ENCODE results near the gene LRRC4. TPM values are rescaled to one million over a fixed set of nuclear protein-coding genes. Genes with fewer than 3 reads are reported as not detected.

LRRC4 gene
- polyA plus RNA-seq, 1 of the 3 experiments (the other 2 are of a cell fraction) = 0.44 TPM

DNA sequence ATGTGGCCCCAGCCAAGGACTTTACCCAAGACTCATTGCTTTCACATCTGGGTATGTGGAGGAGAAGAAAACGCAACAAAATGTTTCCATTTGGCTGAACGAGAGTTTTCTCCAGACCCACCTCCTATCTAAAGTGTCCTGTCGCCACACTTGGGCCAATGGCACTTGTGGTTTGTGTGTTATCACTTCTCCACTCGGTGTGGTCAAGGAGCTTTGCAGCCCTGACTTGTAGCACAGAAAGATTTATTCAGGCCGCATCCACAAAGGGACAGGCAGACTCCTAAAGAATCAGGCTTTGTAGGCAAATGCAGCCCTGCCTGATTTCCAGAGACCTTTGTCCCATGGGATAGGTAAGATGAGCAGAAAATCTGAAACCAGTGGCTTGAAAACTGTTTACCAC, 12.8 kb upstream of the LRRC4 start:
- Histone ChIP-seq H3K4me1 (ENCODE audit: control insufficient read depth in 1 of 2, insufficient read depth in 2 of 2, low read depth in 1 of 2, low read length in 1 of 2) (peaks cover 9 to 11% of the 10 kb centered on the region in 2 experiments; a peak in 1 of 4 replicates), H2AFZ (ENCODE audit: low read depth) (no peak overlapping the region), H3K9me2 (no peaks in the 10 kb centered on the region), H3K79me2 (ENCODE audit: insufficient read depth) (peaks cover 5% of the 10 kb centered on the region; the same call in 1 of the 2 replicates), H4K20me1 (ENCODE audit: insufficient read depth) (peaks cover 38% of the 10 kb centered on the region), H3K4me3 (ENCODE audit: low read depth in 2 of 2, low read length in 1 of 2) (no peak overlapping the region), H3K27ac (ENCODE audit: low read depth in 2 of 2, low read length in 1 of 2) (no peak overlapping the region), H3K9ac (no peak overlapping the region), H3K36me3 (replicated peaks in 1 of 2; ENCODE audit: control insufficient read depth in 1 of 2, insufficient read depth in 2 of 2, low read length in 1 of 2) (peaks cover 8 to 10% of the 10 kb centered on the region in 2 experiments), H3K27me3 (ENCODE audit: insufficient read depth) (no peaks in the 10 kb centered on the region), H3F3A (replicated peaks; ENCODE audit: insufficient read depth) (peaks cover 3% of the 10 kb centered on the region), H3K4me2 (no peak overlapping the region), H3K9me3 (no peaks in the 10 kb centered on the region)
- POLR2A ChIA-PET = no interaction called here
- CTCF ChIA-PET = interaction anchor here (1.0 to 3.7 kb wide), 6 partner anchors 9 to 336 kb away, joined by 3 to 43 read pairs (median 4); no protein-coding TSS in a partner anchor
- 92% methylated on average over 5 of the region's 5 CpGs for WGBS (ENCODE audit: low lambda C conversion rate)
- TF ChIP-seq GATA2 (CRISPR knock-in tag; IDR thresholded peaks at IDR 0.05) (no peak), FOXM1 (IDR thresholded peaks at IDR 0.05; ENCODE audit: low read depth) (no peak), JUND (IDR thresholded peaks at IDR 0.05) (no peak)
- TF ChIP-seq, protein P1, sequence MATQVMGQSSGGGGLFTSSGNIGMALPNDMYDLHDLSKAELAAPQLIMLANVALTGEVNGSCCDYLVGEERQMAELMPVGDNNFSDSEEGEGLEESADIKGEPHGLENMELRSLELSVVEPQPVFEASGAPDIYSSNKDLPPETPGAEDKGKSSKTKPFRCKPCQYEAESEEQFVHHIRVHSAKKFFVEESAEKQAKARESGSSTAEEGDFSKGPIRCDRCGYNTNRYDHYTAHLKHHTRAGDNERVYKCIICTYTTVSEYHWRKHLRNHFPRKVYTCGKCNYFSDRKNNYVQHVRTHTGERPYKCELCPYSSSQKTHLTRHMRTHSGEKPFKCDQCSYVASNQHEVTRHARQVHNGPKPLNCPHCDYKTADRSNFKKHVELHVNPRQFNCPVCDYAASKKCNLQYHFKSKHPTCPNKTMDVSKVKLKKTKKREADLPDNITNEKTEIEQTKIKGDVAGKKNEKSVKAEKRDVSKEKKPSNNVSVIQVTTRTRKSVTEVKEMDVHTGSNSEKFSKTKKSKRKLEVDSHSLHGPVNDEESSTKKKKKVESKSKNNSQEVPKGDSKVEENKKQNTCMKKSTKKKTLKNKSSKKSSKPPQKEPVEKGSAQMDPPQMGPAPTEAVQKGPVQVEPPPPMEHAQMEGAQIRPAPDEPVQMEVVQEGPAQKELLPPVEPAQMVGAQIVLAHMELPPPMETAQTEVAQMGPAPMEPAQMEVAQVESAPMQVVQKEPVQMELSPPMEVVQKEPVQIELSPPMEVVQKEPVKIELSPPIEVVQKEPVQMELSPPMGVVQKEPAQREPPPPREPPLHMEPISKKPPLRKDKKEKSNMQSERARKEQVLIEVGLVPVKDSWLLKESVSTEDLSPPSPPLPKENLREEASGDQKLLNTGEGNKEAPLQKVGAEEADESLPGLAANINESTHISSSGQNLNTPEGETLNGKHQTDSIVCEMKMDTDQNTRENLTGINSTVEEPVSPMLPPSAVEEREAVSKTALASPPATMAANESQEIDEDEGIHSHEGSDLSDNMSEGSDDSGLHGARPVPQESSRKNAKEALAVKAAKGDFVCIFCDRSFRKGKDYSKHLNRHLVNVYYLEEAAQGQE (IDR thresholded peaks at IDR 0.05; ENCODE audit: low read depth, low read length) = no peak
- TF ChIP-seq, protein P2, sequence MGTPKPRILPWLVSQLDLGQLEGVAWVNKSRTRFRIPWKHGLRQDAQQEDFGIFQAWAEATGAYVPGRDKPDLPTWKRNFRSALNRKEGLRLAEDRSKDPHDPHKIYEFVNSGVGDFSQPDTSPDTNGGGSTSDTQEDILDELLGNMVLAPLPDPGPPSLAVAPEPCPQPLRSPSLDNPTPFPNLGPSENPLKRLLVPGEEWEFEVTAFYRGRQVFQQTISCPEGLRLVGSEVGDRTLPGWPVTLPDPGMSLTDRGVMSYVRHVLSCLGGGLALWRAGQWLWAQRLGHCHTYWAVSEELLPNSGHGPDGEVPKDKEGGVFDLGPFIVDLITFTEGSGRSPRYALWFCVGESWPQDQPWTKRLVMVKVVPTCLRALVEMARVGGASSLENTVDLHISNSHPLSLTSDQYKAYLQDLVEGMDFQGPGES (IDR thresholded peaks at IDR 0.05; ENCODE audit: low read depth, low read length) = no peak
- DNase-seq = no peak

DNA sequence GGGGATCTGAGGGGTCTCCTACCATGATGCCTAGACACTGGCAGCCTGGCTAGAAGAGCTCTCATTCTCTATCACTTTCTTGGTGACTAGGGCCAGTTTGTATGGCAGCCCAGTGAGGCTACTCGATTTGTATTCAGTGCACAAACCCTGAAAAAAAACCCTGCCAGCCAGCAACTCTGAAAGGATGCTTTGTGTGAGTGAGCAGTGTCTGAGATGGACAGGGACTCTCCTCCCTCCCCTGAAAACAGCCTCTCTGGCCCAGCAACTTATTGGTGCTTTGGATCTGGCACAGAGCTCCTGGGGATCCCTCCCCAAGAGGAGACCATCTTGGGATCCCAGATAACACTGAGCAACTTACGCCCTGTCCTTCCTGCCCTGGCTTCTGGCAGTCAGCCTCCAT, 10.8 kb upstream of the LRRC4 start:
- peaks cover 8 to 10% of the 10 kb centered on the region in 2 experiments for H3K36me3 ChIP-seq (replicated peaks in 1 of 2; ENCODE audit: control insufficient read depth in 1 of 2, insufficient read depth in 2 of 2, low read length in 1 of 2)
- no peak overlapping the region for H3K4me3 ChIP-seq (ENCODE audit: low read depth in 2 of 2, low read length in 1 of 2)
- no peak overlapping the region for H3K27ac ChIP-seq (ENCODE audit: low read depth in 2 of 2, low read length in 1 of 2)
- no peak overlapping the region for H3K4me2 ChIP-seq
- 91% methylated on average over 2 of the region's 2 CpGs for WGBS (ENCODE audit: low lambda C conversion rate)
- no peaks in the 10 kb centered on the region for H3K9me3 ChIP-seq
- H3K4me1 ChIP-seq (ENCODE audit: control insufficient read depth in 1 of 2, insufficient read depth in 2 of 2, low read depth in 1 of 2, low read length in 1 of 2) = peaks cover 2 to 11% of the 10 kb centered on the region in 2 experiments; a peak in 1 of 4 replicates
- ChIA-PET POLR2A (no interaction called here), CTCF (interaction anchor here (1.3 to 2.7 kb wide), 6 partner anchors 9 to 328 kb away, joined by 3 to 29 read pairs (median 4); no protein-coding TSS in a partner anchor)
- H3K79me2 ChIP-seq (ENCODE audit: insufficient read depth) = no peaks in the 10 kb centered on the region; the same call in 1 of the 2 replicates
- no peaks in the 10 kb centered on the region for H3K9me2 ChIP-seq
- H2AFZ ChIP-seq (ENCODE audit: low read depth) = no peak overlapping the region
- H4K20me1 ChIP-seq (ENCODE audit: insufficient read depth) = peaks cover 54% of the 10 kb centered on the region
- no peak for DNase-seq
- H3K9ac ChIP-seq = no peak overlapping the region
- H3K27me3 ChIP-seq (ENCODE audit: insufficient read depth) = no peaks in the 10 kb centered on the region
- peaks cover 3% of the 10 kb centered on the region for H3F3A ChIP-seq (replicated peaks; ENCODE audit: insufficient read depth)
- TF ChIP-seq POLR2AphosphoS5 (IDR thresholded peaks at IDR 0.05; ENCODE audit: low read depth, low read length) (no peak), JUND (IDR thresholded peaks at IDR 0.05) (no peak), YY1 (IDR thresholded peaks at IDR 0.05; ENCODE audit: low read depth) (no peak), FOSL2 (IDR thresholded peaks at IDR 0.05; ENCODE audit: borderline replicate concordance, low read depth) (no peak), FOXM1 (IDR thresholded peaks at IDR 0.05; ENCODE audit: low read depth) (no peak), NRF1 (IDR thresholded peaks at IDR 0.05; ENCODE audit: low read depth, low read length) (no peak), SIN3A (IDR thresholded peaks at IDR 0.05; ENCODE audit: borderline replicate concordance, low read depth, low read length) (no peak), GATA2 (CRISPR knock-in tag; IDR thresholded peaks at IDR 0.05) (no peak)
- TF ChIP-seq, protein P2 (IDR thresholded peaks at IDR 0.05; ENCODE audit: low read depth, low read length) = no peak
- TF ChIP-seq, protein P1 (IDR thresholded peaks at IDR 0.05; ENCODE audit: low read depth, low read length) = no peak
- TF ChIP-seq, protein P3, sequence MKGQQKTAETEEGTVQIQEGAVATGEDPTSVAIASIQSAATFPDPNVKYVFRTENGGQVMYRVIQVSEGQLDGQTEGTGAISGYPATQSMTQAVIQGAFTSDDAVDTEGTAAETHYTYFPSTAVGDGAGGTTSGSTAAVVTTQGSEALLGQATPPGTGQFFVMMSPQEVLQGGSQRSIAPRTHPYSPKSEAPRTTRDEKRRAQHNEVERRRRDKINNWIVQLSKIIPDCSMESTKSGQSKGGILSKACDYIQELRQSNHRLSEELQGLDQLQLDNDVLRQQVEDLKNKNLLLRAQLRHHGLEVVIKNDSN (IDR thresholded peaks at IDR 0.05; ENCODE audit: borderline replicate concordance, low read depth) = no peak
- TF ChIP-seq, protein P4, sequence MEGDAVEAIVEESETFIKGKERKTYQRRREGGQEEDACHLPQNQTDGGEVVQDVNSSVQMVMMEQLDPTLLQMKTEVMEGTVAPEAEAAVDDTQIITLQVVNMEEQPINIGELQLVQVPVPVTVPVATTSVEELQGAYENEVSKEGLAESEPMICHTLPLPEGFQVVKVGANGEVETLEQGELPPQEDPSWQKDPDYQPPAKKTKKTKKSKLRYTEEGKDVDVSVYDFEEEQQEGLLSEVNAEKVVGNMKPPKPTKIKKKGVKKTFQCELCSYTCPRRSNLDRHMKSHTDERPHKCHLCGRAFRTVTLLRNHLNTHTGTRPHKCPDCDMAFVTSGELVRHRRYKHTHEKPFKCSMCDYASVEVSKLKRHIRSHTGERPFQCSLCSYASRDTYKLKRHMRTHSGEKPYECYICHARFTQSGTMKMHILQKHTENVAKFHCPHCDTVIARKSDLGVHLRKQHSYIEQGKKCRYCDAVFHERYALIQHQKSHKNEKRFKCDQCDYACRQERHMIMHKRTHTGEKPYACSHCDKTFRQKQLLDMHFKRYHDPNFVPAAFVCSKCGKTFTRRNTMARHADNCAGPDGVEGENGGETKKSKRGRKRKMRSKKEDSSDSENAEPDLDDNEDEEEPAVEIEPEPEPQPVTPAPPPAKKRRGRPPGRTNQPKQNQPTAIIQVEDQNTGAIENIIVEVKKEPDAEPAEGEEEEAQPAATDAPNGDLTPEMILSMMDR (IDR thresholded peaks at IDR 0.05) = no peak
